ENCODE measurements around the gene COLGALT1.

Gene COLGALT1

GRCh38 chr19:17557466-17557865, 2.0 kb downstream of the COLGALT1 start:
- Histone ChIP-seq H3K27ac (ENCODE audit: extremely low read depth, low read depth, low read length) (no peak overlapping the region), H3K9me3 (ENCODE audit: control insufficient read depth, insufficient read depth, low read depth, low read length) (no peaks in the 10 kb centered on the region), H3K4me1 (ENCODE audit: control insufficient read depth, insufficient read depth, low read length) (no peaks in the 10 kb centered on the region; the same call in 1 of the 2 replicates), H3K36me3 (ENCODE audit: control insufficient read depth in 2 of 2, insufficient read depth in 1 of 2, low read length in 2 of 2) (peaks cover 26 to 36% of the 10 kb centered on the region in 2 experiments), H3K4me3 (ENCODE audit: low read depth, low read length) (no peak overlapping the region)
- CTCF ChIA-PET = interaction anchor here (1.8 to 2.4 kb wide), 2 partner anchors 16 to 61 kb away, joined by 8 to 25 read pairs; no protein-coding TSS in a partner anchor
- POLR2A ChIA-PET = interaction anchor here (2.1 kb wide), 1 partner anchor 23 kb away, joined by 7 read pairs; no protein-coding TSS in a partner anchor
- TF ChIP-seq ZNF621 (tag by site-specific recombination; IDR thresholded peaks at IDR 0.05) = no peak
- no peak for TF ChIP-seq ZNF843 (tag by site-specific recombination; IDR thresholded peaks at IDR 0.05)
- TF ChIP-seq GLIS2 (tag by site-specific recombination; IDR thresholded peaks at IDR 0.05) = no peak
- TF ChIP-seq ZNF626 (tag by site-specific recombination; IDR thresholded peaks at IDR 0.05) = no peak
- TF ChIP-seq SCRT2 (tag by site-specific recombination; IDR thresholded peaks at IDR 0.05) = no peak
- no peak for TF ChIP-seq ZNF221 (tag by site-specific recombination; IDR thresholded peaks at IDR 0.05; ENCODE audit: borderline replicate concordance)
- TF ChIP-seq ZSCAN5A (tag by site-specific recombination; IDR thresholded peaks at IDR 0.05) = no peak
- no peak for TF ChIP-seq BCL11A (tag by site-specific recombination; IDR thresholded peaks at IDR 0.05; ENCODE audit: low read depth)
- no peak for TF ChIP-seq ZNF324 (tag by site-specific recombination; IDR thresholded peaks at IDR 0.05)
- no peak for TF ChIP-seq MEIS1 (CRISPR knock-in tag; IDR thresholded peaks at IDR 0.05; ENCODE audit: borderline replicate concordance)
- no peak for TF ChIP-seq FEZF1 (tag by site-specific recombination; IDR thresholded peaks at IDR 0.05)
- no peak for TF ChIP-seq ZNF558 (tag by site-specific recombination; IDR thresholded peaks at IDR 0.05)
- no peak for TF ChIP-seq ZNF398 (tag by site-specific recombination; IDR thresholded peaks at IDR 0.05)
- no peak for TF ChIP-seq ZNF660 (tag by site-specific recombination; IDR thresholded peaks at IDR 0.05)

GRCh38 chr19:17560205-17560595, 4.8 kb downstream of the COLGALT1 start:
- Histone ChIP-seq H3K4me3 (ENCODE audit: low read depth, low read length) (no peak overlapping the region), H3K36me3 (ENCODE audit: control insufficient read depth in 2 of 2, insufficient read depth in 1 of 2, low read length in 2 of 2) (peaks cover 36 to 44% of the 10 kb centered on the region in 2 experiments), H3K4me1 (ENCODE audit: control insufficient read depth, insufficient read depth, low read length) (no peaks in the 10 kb centered on the region; the same call in 1 of the 2 replicates), H3K9me3 (ENCODE audit: control insufficient read depth, insufficient read depth, low read depth, low read length) (no peaks in the 10 kb centered on the region), H3K27ac (ENCODE audit: extremely low read depth, low read depth, low read length) (no peak overlapping the region)
- TF ChIP-seq ZNF558 (tag by site-specific recombination; IDR thresholded peaks at IDR 0.05) (no peak), ZFP3 (tag by site-specific recombination; IDR thresholded peaks at IDR 0.05; ENCODE audit: low read depth) (no peak), KLF7 (tag by site-specific recombination; IDR thresholded peaks at IDR 0.05; ENCODE audit: borderline replicate concordance) (no peak), SCRT2 (tag by site-specific recombination; IDR thresholded peaks at IDR 0.05) (no peak), ZBTB6 (tag by site-specific recombination; IDR thresholded peaks at IDR 0.05) (no peak), ZNF426 (tag by site-specific recombination; IDR thresholded peaks at IDR 0.05) (no peak), TRIM28 (IDR thresholded peaks at IDR 0.05; ENCODE audit: borderline replicate concordance, low read length) (no peak), ZNF776 (tag by site-specific recombination; IDR thresholded peaks at IDR 0.05; ENCODE audit: borderline replicate concordance) (no peak), ZBTB10 (tag by site-specific recombination; IDR thresholded peaks at IDR 0.05) (no peak)
- ChIA-PET POLR2A (interaction anchor here (1.1 kb wide), 1 partner anchor 10 kb away, joined by 3 read pairs; no protein-coding TSS in a partner anchor), CTCF (interaction anchor here (0.5 to 1.0 kb wide), 2 partner anchors 13 to 189 kb away, joined by 3 to 4 read pairs; no protein-coding TSS in a partner anchor)
